HUES48 (cell line): ENCODE data around the gene ACIN1.

ENCODE experiments used
- H3K27ac ChIP-seq: one replicate; pipeline ENCODE4 v1.7.0; 2013; ENCODE audit warnings: low read depth, low read length, inconsistent platforms
- H3K27me3 ChIP-seq: 2 replicates; pipeline ENCODE4 v1.6.1; 2013; ENCODE audit warnings: mild to moderate bottlenecking, low read length; ENCODE audit not compliant: control insufficient read depth, insufficient read depth
- H3K36me3 ChIP-seq: 2 replicates; pipeline ENCODE4 v1.6.1; 2013; ENCODE audit warnings: low read length; ENCODE audit not compliant: control insufficient read depth, insufficient read depth
- H3K4me1 ChIP-seq: 2 replicates; pipeline ENCODE4 v1.6.1; 2013; ENCODE audit warnings: mild to moderate bottlenecking, low read length; ENCODE audit not compliant: control insufficient read depth, insufficient read depth
- H3K4me3 ChIP-seq: 2 replicates; pipeline ENCODE4 v1.5.1; 2013; ENCODE audit warnings: mild to moderate bottlenecking, low read depth, low read length
- H3K9ac ChIP-seq: 2 replicates; pipeline ENCODE4 v1.6.1; 2013; ENCODE audit warnings: mild to moderate bottlenecking, low read depth, low read length, moderate library complexity
- H3K9me3 ChIP-seq: 2 replicates; pipeline ENCODE4 v1.6.1; 2013; ENCODE audit warnings: low read length; ENCODE audit not compliant: control insufficient read depth, insufficient read depth

Gene ACIN1

GRCh38 chr14:23094666-23095195 is at the start of gene ACIN1:
Gene ACIN1 (minus strand): TSS chr14:23095136. CDS start chr14:23095112, 24 bp downstream.
- Histone ChIP-seq H3K9me3 (no peaks in the 10 kb centered on the region), H3K27ac (peak within 1 kb of the TSS; percentile 98), H3K9ac (peak within 1 kb of the TSS; percentile 98), H3K4me3 (peak within 1 kb of the TSS; percentile 87), H3K36me3 (peaks cover 64% of the 10 kb centered on the region), H3K4me1 (peaks cover 3% of the 10 kb centered on the region; the same call in 1 of the 2 replicates), H3K27me3 (no peaks in the 10 kb centered on the region)

- H3K36me3 ChIP-seq, result peaks cover 40% of the 10 kb centered on the region
- H3K9me3 ChIP-seq, result no peaks in the 10 kb centered on the region
- H3K27ac ChIP-seq, result no peak overlapping the region
- H3K9ac ChIP-seq, result no peak overlapping the region
- H3K4me1 ChIP-seq, result no peaks in the 10 kb centered on the region
- no peak overlapping the region for H3K4me3 ChIP-seq
- H3K27me3 ChIP-seq, result no peaks in the 10 kb centered on the region
Observed at GRCh38 chr14:23143911-23144310, 49.0 kb upstream of the ACIN1 start.

DNA sequence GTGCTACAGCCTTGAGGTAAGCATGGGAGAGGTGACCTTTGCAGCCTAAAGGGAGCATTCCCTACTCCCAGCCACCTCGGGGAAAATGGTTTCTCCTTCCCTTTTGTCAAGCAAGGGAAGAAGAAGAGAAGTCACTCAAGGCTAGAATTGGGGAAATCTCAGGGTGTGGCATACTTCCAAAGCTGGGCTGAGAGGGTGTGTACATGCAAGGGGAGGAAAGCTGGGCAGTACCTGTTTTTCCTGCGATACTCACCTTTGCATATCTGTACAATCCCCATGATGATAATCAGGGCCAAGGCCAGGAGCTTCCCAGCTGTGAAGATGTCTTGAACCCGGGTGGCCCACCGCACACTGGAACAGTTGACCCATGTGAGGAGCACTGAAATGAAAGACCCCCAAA is 47.9 kb upstream of the ACIN1 start:
- no peak overlapping the region for H3K4me3 ChIP-seq
- no peaks in the 10 kb centered on the region for H3K4me1 ChIP-seq
- H3K36me3 ChIP-seq, result peaks cover 44% of the 10 kb centered on the region
- H3K9ac ChIP-seq, result no peak overlapping the region
- H3K9me3 ChIP-seq, result no peaks in the 10 kb centered on the region
- no peaks in the 10 kb centered on the region for H3K27me3 ChIP-seq
- H3K27ac ChIP-seq, result no peak overlapping the region

DNA sequence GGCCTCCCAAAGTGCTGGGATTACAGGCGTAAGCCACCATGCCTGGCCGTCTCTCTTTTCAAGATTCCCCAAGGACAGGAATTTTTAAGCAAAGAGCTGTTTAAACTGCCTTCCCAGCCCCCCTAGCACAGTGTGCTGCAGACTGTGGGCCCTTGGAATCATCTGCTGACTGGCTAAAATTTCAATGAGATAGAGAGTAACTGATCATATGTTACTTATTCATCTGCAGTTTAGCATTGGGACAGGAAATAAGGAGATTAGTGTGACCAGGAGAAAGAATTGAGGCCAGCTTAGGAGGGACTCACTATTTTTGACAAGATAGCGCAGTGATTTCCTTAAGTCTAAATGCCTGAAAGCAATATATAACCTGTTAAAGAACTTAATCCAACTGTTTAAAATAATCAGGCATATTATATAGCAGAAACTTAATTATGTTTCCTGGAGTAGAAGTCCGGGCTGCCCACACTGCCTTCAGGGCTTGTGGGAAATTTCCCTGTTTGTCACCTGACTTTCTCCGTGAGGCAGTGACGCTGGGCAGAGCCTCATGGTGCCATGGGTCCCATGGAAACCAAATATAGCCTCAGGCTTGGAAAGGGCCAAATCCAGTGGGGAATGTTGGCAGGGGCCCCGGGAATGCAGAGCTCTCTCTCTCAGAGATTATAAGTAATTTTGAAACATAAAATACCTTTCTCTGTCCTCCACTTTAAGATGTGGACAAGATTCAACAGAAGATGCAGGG is 46.9 kb upstream of the ACIN1 start:
- Histone ChIP-seq H3K4me3 (no peak overlapping the region), H3K36me3 (peaks cover 54% of the 10 kb centered on the region), H3K9ac (no peak overlapping the region), H3K27ac (no peak overlapping the region), H3K9me3 (no peaks in the 10 kb centered on the region), H3K27me3 (no peaks in the 10 kb centered on the region), H3K4me1 (no peaks in the 10 kb centered on the region)

GRCh38 chr14:23140371-23140770 is 45.4 kb upstream of the ACIN1 start:
- Histone ChIP-seq H3K4me1 (no peaks in the 10 kb centered on the region), H3K9ac (no peak overlapping the region), H3K27me3 (no peaks in the 10 kb centered on the region), H3K27ac (no peak overlapping the region), H3K36me3 (peaks cover 64% of the 10 kb centered on the region), H3K4me3 (no peak overlapping the region), H3K9me3 (no peaks in the 10 kb centered on the region)

DNA sequence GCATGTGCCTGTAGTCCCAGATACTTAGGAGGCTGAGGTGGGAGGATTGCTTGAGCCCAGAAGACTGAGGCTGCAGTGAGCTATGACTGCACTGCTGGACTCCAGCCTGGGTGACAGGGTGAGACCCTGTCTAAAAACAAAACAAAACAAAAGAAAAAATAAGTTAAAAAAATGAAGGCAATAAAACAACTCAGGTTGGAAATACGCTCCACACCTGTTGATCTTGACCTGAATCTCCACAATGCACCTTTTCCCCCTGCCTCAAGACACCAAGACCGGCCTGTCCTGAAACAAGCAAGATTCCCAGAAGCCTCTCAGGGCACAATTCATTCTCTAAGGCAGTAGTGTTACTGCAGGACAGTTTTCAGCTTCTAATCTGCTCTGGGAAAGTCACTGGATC is 44.9 kb upstream of the ACIN1 start:
- no peaks in the 10 kb centered on the region for H3K9me3 ChIP-seq
- no peaks in the 10 kb centered on the region for H3K4me1 ChIP-seq
- H3K27me3 ChIP-seq, result no peaks in the 10 kb centered on the region
- H3K9ac ChIP-seq, result no peak overlapping the region
- H3K4me3 ChIP-seq, result no peak overlapping the region
- H3K36me3 ChIP-seq, result peaks cover 64% of the 10 kb centered on the region
- H3K27ac ChIP-seq, result no peak overlapping the region

GRCh38 chr14:23137813-23138535 is 43.0 kb upstream of the ACIN1 start:
- Histone ChIP-seq H3K27ac (no peak overlapping the region), H3K4me1 (no peaks in the 10 kb centered on the region), H3K4me3 (no peak overlapping the region), H3K27me3 (no peaks in the 10 kb centered on the region), H3K9me3 (no peaks in the 10 kb centered on the region), H3K36me3 (peaks cover 57% of the 10 kb centered on the region), H3K9ac (no peak overlapping the region)

DNA sequence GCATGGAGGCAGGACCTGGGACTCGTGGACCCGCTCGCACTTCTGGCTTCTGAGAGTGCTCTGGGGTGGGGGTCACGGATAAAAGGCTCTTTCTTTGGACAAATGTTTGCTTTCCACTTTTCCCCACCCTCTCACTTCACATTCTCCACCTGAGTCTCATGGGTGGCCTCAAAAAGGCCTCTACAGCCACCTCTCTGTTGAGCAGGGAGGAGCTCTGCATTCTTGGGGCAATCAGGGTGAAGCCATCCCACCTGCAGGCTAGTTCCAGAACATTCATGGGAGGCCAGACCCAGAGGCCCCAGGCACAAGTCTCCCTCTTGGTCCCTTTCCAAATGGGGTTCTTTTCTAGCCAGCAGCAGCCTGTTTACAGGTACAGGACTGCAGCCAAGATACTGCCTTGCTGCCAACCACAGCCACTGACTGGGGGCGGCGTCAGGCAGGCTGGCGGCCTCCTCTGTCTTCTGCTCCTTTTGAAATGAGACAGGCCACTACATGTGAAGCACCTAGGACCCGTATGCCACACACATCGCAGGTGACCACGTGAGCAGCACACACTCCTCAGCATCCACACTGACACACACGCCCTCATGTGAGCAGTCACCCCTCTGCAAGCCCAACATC is 42.4 kb upstream of the ACIN1 start:
- H3K4me1 ChIP-seq, result no peaks in the 10 kb centered on the region
- peaks cover 51% of the 10 kb centered on the region for H3K36me3 ChIP-seq
- H3K27me3 ChIP-seq, result no peaks in the 10 kb centered on the region
- no peak overlapping the region for H3K4me3 ChIP-seq
- no peak overlapping the region for H3K27ac ChIP-seq
- H3K9me3 ChIP-seq, result no peaks in the 10 kb centered on the region
- no peak overlapping the region for H3K9ac ChIP-seq

GRCh38 chr14:23136566-23137133 is 41.7 kb upstream of the ACIN1 start:
- H3K27me3 ChIP-seq, result no peaks in the 10 kb centered on the region
- no peak overlapping the region for H3K4me3 ChIP-seq
- H3K9me3 ChIP-seq, result no peaks in the 10 kb centered on the region
- H3K36me3 ChIP-seq, result peaks cover 52% of the 10 kb centered on the region
- no peak overlapping the region for H3K27ac ChIP-seq
- no peaks in the 10 kb centered on the region for H3K4me1 ChIP-seq
- H3K9ac ChIP-seq, result no peak overlapping the region

GRCh38 chr14:23132970-23133369 is 38.0 kb upstream of the ACIN1 start:
- peaks cover 61% of the 10 kb centered on the region for H3K36me3 ChIP-seq
- no peaks in the 10 kb centered on the region for H3K4me1 ChIP-seq
- no peak overlapping the region for H3K27ac ChIP-seq
- H3K9ac ChIP-seq, result no peak overlapping the region
- H3K27me3 ChIP-seq, result no peaks in the 10 kb centered on the region
- H3K9me3 ChIP-seq, result no peaks in the 10 kb centered on the region
- no peak overlapping the region for H3K4me3 ChIP-seq
